Measurements from ENCODE around the gene MMP26.

Gene MMP26

DNA sequence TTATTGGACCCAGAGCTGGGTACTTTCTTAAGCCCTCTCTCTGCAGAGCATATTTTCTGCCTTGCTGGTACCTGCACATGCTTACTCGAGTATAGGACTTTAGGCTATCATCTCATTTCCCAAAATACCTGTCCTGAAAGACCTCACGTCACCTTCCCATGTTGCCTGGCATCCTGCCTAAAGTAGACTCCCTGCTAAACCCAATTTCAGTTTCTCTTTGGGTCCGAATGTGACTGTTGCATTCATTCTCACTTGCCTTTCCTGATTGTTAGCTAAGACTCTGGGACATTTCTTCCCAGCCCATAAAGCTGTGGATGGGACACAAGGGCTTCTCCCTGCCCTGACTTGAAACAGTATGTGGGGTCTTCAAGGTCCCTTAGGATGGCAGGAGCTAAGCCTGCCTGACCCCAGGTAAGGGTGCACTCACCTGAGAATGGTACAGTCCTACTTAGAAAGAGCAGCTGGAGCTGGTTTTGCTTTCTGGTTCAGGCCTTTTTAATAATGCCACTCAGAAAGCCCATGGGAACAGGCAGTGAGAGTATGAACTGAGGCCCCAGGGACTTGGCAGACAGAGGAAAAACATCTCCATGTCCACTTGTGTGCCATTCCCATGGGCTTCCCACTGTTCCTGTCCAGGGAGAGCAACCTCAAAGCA lies 19.8 kb upstream of the MMP26 start:
- TF ChIP-seq, protein P1, sequence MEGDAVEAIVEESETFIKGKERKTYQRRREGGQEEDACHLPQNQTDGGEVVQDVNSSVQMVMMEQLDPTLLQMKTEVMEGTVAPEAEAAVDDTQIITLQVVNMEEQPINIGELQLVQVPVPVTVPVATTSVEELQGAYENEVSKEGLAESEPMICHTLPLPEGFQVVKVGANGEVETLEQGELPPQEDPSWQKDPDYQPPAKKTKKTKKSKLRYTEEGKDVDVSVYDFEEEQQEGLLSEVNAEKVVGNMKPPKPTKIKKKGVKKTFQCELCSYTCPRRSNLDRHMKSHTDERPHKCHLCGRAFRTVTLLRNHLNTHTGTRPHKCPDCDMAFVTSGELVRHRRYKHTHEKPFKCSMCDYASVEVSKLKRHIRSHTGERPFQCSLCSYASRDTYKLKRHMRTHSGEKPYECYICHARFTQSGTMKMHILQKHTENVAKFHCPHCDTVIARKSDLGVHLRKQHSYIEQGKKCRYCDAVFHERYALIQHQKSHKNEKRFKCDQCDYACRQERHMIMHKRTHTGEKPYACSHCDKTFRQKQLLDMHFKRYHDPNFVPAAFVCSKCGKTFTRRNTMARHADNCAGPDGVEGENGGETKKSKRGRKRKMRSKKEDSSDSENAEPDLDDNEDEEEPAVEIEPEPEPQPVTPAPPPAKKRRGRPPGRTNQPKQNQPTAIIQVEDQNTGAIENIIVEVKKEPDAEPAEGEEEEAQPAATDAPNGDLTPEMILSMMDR (IDR thresholded peaks at IDR 0.05; ENCODE audit: insufficient read depth, low read depth, low read length, missing control alignments): no peak
- no peak overlapping the region for H3K4me3 ChIP-seq (ENCODE audit: low read length)
- no peak for DNase-seq (ENCODE audit: low read depth)

DNA sequence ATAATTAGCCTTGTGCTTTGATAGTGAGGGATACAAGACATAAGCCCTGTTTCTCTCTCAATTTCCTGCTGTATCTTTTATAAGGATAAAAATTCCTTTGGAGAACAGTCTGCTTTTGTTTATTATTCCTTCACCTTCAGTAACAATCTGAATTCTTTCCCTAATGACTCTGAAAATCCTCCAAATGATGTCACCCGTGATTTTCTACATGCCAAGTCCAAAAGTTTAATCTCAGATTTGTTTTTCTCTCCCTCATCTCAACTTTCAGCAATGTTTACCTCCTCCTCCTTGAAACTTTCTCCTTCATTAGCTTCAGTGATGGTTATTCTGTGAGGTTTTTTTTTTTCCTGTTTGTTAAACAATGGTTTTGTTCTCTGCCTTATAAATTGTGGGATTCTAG lies 9.1 kb upstream of the MMP26 start:
- H3K4me3 ChIP-seq (ENCODE audit: low read length): no peak overlapping the region
- no peak for DNase-seq (ENCODE audit: low read depth)
- TF ChIP-seq, protein P1 (IDR thresholded peaks at IDR 0.05; ENCODE audit: insufficient read depth, low read depth, low read length, missing control alignments): no peak

DNA sequence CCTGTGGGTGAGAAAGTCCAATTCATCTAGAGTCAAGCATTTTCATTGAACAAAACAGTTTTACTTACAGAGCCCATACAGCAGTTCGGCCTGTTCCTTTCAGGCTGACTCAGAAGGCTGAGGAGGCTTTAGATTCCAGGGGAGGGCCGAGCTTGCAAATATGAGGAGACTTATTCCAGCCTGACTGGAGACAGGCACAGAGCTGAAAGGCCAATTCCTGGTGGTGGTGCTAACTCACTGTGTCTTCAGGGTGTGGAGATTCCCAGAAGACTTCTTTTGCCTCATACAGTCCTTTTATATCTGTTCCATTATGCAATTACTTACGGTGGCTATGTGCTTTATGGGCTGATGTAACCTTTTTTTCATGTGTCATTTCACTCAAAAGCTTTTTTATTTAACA lies 7.0 kb upstream of the MMP26 start, which contains the start of gene OR51E2:
TSS of gene OR51E2 (minus strand) at position 269 of the 400 bp plus-strand sequence. CDS start 15,142 bp downstream, outside the sequence.
- H3K4me3 ChIP-seq (ENCODE audit: low read length): no peak within 1 kb of the TSS
- TF ChIP-seq, protein P1 (IDR thresholded peaks at IDR 0.05; ENCODE audit: insufficient read depth, low read depth, low read length, missing control alignments): no peak
- peak; percentile 35 for DNase-seq (ENCODE audit: low read depth)

DNA sequence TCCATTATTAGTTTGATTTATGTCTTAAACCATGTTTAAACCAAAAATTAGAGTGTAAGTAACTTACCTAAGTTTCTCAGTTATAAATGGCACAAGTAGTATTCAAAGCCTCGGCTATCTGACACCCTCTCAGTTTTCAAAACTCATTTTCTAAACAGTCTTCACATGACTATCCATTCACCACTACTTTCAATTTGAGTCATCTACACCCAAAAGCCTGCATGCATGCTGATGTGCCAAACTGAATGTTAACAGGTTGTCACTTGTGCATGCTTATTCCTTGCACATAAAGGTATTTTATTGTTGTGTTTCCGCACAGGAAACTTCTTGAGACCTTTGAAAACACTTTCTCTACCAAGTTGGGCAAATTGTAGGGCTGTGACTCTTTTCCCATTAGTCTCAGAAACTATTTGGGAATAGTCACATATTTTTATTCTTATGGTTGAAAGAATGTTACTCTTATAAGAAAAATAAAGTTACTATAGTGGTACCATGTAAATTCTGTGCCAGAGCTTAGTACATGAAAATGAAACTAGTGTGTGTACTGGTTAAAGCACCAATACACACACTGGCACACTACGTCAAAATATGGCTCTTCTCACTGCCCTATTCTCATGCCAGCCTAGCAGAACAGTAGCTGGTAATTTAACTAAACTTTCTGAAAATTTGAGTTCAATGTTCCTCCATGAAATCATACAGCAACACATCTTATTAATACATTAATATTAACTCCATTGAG lies 4.7 kb upstream of the MMP26 start:
- DNase-seq (ENCODE audit: low read depth): no peak
- TF ChIP-seq, protein P1 (IDR thresholded peaks at IDR 0.05; ENCODE audit: insufficient read depth, low read depth, low read length, missing control alignments): no peak
- H3K4me3 ChIP-seq (ENCODE audit: low read length): no peak overlapping the region

DNA sequence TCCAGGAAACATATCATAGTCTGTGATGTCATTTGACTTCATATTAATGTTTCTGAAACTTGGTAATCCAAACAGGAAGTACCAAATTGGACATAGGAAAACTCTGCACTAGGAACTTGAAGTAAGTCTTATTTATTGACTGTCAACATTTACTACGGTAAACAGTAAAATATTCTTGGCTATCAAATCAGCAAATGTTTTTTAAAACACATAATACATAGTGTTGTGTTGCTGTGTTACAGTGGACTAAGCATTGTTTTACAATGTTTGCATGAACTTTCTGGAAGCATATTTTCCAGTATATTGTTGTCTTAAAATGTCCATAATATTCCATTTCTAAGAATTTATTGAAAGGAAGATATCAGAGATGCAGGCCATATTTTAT lies 4.2 kb upstream of the MMP26 start:
- no peak overlapping the region for H3K4me3 ChIP-seq (ENCODE audit: low read length)
- TF ChIP-seq, protein P1 (IDR thresholded peaks at IDR 0.05; ENCODE audit: insufficient read depth, low read depth, low read length, missing control alignments): no peak

DNA sequence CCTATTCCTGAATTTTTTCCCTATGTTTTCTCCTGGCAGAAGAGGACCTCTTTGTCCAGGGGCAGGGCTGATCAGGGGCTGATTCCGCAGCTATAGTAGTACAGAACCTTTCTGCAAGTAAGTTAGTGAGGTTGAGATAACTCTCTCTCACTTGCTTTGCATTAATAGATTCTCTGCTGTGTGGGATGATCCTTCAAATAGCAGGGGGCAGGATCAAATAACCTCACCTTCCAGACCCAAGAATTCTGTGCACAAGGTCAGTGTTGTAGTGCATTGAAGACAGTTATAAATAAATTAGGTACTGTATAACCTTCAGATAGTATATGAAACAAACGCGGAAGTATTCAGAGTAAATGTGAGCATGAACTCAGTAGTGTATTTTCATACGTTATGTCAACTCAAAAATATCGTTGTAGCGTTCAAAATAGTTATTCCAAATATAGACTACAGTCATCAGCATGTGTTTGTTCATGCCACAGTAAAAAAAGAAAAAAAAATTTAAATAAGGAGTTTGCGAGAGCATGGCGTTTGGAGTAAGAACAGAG lies 278 bp downstream of the MMP26 start:
- no peak for DNase-seq (ENCODE audit: low read depth)
- H3K4me3 ChIP-seq (ENCODE audit: low read length): no peak overlapping the region
- TF ChIP-seq, protein P1 (IDR thresholded peaks at IDR 0.05; ENCODE audit: insufficient read depth, low read depth, low read length, missing control alignments): no peak

More for the DNA sequence above, 4.2 kb upstream of the MMP26 start:
- no peak for DNase-seq (ENCODE audit: low read depth)
